Activated CD8-positive, alpha-beta memory T cell treated with anti-CD3 and anti-CD28 coated beads, Interleukin-2, amount 50 U/mL, for 1 hour (primary cell): Measurements from ENCODE around the gene RNF114.
A peak's percentile ranks its signal among the peaks of the same experiment; 100 is the strongest.
"Not testable (repeated sequence)": the region's sequence is repeated elsewhere in the genome, so short reads cannot be mapped to it uniquely, and the experiment has no call there.

Experiments used
- DNase-seq: peaks from one replicate; pipeline ENCODE4 v3.0.0-alpha.2; 2020; ENCODE audit errors: extremely low read depth

Gene RNF114, protein sequence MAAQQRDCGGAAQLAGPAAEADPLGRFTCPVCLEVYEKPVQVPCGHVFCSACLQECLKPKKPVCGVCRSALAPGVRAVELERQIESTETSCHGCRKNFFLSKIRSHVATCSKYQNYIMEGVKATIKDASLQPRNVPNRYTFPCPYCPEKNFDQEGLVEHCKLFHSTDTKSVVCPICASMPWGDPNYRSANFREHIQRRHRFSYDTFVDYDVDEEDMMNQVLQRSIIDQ

DNA sequence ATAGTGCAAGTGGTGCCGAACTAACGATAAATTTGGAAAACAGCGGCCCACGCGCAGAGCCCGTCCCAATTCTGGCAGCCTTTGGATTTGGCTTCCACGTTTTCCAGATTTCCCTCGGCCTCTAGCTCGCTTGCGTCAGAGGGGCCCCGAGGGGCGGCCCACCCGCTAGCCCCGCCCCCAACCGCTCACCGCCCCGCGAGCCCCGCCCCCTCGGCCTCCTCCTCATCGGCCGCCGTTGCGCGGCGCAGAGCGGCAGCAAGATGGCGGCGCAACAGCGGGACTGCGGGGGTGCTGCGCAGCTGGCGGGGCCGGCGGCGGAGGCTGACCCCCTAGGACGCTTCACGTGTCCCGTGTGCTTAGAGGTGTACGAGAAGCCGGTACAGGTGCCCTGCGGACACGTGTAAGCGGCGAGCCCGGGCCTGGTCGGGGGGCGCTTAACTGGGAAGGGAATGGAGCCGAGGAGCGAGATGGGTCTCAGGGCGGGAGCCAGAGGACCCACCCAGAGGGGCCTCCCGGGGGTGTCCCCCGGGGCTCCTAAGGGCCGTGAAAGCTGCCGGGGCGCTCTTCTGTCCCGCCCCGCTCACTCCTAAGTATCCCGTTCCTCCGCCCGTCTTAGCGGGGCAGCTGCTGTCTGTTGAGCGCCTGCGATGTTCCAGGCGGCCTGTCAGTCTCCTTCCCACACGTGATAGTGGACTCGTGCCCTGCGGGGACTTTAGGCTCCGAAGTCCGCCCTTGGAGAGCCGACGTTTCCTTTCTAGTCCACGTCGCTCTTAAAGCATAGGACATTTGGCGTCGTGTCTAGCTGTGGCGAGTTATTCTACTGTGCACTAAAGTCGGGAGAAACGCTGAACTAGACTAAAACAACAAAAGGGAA, at the start of gene RNF114:
Gene RNF114 (plus strand): TSS at position 245 of the 874 bp plus-strand sequence. CDS start 16 bp downstream, at position 261.
- DNase-seq: peak; percentile 70

DNA sequence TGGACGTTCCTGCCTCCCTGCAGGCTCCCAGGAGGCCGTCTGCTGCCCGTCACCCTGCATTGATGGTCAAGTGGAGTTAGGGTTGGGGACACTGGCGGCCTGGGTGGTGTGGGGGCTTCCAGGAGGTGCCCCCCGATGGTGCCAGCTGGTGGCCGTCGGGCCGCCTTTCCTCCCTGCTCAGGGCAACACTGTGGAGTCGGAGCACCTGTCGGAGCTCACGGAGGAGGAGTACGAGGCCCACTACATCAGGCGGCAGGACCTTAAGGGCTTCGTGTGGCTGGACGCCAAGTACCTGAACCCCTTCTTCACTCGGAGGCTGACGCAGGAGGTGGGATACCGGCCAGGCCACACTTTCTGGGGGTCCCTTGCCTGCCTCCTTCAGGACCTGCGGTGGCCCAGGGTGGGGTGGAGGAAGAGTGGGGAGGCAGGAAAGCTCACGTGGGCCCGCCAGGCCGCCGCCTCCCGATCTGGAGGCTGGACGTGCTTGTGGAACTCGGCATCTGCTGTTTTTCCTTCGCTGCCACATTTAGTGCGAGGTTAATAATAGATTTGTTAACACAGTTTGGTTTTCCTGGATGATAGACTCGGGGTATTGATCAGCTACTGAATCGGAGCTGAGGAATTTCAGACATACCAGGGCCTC, 49.5 kb upstream of the RNF114 start:
- DNase-seq: no peak

DNA sequence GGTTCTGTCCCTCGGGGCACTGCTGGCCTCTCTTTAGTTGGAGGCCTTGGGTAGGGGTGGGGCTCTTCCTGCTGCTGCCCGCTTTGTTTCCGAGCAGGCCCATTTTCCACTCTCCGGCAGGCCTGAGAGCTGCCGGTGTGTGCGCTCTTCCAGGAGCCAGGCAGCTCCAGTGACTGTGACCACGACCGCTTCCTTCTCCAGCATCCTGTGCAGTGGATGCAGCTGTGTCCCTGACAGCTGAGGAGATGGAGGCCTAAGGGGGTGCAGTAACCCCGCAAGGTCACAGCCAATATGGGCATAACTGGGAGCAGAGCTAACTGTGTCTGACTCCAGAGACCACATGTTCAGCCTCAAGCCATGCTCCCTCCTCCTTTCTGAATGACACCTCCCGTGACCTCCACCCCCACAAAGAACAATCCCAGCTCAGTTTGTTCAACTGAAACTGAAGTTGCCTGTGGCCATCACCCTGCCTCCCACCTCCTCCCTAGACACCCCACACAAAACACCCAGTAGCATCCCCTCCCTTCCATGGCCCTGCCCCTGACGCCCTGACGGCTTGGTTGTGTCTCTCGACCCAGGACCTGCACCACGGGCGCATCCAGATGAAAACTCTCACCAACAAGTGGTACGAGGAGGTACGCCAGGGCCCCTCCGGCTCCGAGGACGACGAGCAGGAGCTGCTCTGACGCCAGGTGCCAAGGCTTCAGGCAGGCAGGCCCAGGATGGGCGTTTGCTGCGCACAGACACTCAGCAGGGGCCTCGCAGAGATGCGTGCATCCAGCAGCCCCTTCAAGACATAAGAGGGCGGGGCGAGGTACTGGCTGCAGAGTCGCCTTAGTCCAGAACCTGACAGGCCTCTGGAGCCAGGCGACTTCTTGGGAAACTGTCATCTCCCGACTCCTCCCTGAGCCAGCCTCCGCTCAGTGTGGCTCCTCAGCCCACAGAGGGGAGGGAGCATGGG, 48.7 kb upstream of the RNF114 start:
- no peak for DNase-seq

DNA sequence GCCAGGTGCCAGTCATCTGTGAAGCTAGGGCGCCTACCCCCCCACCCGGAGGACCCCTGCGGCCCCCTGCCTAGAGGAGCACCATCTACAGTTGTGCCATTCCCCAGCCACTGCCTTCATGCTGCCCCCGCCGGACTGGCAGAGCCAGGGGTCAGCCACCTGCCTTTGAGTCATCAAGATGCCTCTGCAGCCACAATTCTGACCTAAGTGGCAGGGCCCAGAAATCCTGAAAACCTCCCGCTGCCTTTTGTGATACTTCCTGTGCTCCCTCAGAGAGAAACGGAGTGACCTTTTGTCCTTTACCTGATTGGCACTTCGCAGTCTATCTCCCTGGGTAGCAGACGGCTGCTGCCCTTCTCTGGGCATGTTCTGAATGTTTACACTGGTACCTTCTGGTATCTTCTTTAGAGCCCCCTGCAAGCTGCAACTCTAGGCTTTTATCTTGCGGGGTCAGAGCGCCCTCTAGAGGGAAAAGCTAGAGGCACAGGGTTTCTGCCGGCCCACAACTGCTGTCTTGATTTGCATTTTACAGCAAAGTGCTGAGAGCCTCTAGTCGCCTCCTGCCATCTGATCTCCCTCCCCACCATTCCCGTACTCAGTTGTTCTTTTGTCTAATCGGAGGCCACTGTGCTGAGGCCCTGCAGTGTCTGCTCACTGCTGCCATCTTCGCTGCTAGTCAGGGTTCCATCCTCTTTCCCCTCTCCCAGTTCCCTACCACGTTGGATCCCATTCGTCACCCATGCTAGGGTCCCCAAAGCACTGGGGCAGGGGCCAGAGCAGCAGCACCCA, 47.8 kb upstream of the RNF114 start:
- peak; percentile 8 for DNase-seq

DNA sequence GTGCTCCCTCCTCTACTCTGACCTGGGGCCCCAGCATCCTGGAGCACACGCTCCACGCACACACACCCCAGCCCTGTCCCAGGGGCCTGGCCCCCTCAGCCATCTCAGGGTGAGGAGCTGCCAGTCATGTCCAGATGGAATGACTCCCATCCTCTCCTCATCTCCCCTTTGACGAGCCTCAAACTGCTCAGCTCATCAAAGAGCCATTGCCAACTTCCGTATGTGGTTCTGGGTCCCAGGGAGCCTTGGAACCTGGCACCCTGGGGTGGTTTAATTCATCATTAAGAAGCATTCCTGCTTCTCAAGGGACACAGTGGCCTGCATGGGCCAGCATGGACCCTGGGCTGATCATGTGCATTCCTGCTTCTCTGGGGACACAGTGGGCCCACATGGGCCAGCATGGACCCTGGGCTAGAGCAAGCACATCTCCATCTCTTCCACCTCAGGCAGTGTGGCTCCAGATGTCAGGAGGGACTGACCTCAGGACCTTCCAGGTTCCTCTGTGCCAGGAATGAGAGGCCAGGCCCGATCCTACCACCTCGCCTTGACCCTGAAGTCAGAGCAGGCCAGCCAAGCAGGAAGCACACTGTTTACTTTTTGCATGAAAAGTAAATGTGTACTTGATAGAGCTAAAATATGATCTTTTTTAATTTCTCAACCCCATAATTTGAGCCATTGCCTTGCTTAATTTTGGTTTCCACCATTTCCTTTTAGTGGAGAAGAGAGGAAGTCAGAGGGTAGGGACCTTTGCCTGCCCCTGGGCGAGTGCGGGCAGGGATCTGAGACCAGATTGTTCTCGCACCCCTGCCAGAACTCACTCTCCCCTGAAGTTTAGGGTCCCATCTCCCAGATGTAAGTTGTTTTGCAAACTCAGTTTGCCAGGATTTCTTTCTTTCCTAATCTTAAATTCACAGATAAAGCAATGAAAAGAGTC, 46.9 kb upstream of the RNF114 start:
- no peak for DNase-seq

DNA sequence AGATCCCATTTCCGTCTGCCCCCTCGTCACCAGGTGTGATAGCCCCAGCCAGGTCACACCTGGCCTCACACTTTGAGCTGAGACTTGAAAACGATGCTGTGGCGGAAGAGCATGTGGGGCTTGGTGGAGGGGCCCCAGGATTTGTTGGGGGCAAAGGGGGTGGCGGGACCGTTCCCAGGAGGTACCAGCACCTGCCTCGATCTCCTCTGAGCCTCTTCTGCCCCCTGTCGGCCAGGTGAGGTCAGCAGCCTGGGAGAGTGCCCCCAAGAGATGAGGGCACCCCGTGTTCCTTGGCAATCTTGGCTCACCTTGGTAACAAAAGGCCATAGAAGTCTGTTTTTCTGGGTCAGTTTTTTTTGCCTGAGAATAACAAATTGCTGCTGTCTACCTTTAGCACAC, 46.3 kb upstream of the RNF114 start:
- no peak for DNase-seq

DNA sequence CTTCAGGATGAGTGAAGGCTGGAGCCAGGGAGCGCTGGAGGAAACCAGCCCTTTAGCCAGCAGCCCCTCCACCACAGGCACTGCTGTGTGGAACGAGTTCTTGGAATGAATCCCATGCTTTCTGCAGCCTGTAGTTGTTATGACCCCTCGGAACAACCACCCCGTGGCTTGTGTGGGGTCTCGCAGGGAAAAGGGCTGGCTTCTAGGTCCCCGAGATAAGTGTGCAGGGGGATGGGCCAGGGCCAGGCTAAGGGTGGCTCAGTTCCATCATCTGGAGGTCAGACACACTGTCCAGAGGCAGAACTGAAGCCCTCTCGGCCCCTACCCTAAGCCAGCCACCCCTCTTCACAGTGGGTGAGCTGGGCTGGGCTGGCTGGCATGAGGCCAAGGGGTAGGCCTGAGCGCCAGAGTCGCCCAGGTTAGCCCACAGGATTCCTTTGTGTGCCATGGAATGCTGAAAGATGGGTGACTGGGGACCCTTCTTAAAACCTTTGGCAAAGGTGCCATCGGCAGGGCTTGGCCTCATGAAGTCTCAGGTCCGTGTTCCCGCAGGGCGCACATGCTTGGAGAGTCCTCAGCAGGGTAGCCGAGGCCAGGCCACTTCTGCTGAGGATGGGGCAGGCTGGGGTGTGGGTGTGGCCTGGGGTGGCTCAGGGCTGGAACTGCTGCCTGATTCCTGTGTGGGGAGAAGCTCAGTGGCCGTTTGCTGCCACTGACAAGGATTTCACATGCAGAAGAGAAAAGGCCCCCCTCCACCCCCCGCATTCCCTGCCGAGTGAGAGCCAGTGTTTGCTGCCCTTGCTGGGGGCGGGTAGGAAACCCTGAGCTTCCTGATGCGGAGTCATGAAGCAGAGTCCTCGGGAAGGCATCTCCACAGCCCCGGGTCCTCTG, 45.5 kb upstream of the RNF114 start:
- no peak for DNase-seq

DNA sequence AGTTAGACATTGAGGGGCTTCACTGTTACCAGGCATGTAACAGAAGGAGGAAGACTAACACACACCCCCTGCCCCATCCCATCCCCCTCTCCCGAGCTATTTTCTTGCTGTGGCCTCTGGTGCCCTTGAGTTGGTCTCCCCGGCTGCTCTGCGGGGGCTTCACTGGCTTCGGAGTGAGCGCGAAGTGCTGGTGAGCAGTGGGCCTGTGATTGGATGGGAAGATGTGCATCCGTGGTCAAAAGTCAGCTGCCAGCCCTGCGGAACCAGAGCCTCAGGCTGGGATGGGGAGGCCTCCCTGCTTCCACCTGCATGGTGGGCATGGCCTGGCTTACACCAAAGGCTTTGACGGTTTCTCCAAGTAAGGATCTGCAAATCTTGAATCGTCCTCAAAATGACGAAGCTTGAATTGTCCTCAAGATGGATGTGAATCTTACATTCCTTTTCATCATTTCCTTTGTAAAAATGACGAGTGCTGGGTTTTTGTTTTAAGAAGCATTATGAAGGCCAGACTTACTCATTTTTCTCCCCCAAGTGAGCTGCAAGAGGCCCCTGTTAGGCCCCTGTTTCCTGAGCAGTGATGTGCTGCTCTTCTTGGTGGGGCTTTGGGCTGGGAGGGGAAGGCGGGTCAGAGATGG, 44.6 kb upstream of the RNF114 start:
- DNase-seq: no peak

DNA sequence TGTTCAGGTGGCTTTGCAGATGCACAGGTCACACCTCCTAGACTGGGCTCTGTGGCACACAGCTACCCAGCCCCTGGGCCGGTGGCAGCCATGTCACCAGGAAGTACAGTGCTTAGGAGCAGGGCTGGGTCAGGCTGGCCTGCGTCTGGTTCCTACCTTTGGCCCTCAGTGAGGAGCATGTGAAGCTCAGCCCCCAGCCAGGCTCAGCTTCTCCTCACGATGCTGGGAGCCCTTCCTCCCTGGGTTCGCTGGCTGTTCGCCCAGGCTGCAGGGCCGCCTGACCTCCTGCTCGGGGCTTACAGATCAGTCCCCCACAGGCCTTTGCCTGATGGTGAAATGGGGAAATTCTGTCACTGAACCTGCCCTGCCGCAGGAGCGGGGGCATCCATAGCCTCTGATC, 43.9 kb upstream of the RNF114 start:
- no peak for DNase-seq

DNA sequence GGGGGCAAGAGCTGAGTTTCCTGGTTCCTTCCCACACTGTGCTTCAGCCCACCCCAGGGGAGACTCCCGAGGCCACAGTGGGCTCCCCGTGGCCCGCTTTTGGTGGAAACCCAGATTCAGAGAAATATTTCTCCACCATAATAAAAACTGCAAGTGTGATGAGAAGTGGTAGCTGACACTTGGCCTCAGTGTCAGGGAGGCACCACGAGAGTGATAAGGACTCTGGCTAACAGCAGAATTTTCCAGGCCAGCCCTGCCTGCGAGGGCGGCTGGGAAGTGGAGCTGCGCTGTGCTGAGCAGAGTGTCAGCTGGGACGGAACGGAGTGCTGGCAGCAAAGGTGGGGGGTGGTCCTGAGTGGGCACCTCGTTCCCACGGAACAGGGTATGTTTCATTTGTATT, 43.4 kb upstream of the RNF114 start:
- no peak for DNase-seq

DNA sequence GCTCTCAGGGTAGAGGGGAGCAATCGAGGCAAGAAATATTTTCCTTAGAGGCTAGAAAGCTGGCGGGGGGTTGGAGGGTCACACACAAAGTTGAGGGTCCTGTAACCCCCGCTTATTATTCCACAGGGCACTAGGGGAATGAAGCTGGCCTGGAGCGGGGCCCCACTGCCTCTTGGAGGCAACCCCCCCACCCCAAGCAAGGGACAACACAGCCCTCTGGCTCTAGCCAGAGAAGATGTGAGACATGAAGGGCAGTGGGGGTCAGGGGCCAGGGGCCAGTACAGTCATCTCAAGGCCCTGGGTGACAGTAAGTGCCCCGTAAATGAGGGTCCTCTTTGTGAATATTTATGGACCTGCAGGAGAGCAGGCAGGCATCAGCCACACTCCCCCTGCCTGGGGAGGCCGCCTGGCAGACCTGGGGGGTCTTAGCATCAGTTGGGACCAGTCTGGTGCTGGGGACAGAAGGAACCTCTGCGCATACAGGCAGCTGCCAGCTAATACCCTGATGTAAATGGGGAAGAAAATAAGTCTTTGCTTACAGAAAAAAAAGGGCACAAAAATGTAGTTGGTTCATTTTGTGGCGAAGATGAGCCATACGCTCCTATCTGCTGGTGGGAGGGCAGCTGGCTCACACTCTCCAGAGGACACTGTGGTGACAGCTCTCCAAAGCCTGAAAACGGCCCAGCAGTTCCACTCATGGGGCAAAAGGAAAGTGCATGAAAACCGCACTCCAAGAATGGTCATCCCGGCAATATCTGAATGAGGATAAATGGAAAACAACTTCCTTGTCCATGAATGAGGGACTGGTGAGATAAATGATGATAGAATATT, 42.7 kb upstream of the RNF114 start:
- DNase-seq: no peak

DNA sequence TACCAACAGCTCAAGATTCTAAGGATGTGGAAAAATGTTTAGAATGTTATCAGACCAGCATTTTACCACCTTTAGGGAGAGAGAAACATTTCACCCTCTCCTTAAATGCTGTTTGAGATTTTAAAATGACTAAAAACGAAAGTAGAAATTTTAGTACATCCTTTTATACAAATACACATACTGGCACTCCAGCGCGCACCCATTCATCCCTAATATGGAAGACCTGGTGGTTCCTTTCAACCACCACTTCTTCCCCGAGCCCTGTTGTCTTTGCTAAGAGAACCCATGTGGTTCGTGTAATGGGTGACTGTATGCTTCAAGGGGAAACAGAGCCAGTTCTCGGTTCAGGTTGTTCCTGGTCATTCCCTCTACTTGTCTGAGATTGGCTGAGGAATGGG, 42.1 kb upstream of the RNF114 start:
- no peak for DNase-seq

DNA sequence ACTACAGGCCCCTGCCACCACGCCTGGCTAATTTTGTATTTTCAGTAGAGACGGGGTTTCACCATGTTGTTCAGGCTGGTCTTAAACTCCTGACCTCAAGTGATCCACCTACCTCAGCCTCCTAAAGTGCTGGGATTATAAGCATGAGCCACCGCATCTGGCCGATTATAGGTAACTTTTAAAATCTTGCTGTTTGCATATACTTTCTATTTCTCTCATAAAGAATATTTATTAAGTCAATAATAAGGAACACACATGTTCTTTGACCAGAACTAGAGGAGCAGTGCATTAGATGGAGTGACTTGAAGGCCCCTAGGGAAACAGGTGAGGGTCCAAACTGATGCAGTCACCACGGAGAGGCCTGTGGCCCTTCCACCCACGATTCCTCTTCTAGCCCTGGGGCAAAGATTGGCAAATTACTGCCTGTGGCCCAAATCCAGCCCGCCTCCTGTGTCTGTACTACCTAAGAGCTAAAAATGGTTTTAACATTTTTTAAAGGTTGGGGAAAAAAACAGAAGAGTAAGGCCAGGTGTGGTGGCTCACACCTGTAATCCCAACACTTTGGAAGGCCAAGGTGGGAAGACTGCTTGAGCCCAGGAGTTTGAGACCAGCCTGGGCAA, 40.6 kb upstream of the RNF114 start:
- DNase-seq: not testable (repeated sequence)

DNA sequence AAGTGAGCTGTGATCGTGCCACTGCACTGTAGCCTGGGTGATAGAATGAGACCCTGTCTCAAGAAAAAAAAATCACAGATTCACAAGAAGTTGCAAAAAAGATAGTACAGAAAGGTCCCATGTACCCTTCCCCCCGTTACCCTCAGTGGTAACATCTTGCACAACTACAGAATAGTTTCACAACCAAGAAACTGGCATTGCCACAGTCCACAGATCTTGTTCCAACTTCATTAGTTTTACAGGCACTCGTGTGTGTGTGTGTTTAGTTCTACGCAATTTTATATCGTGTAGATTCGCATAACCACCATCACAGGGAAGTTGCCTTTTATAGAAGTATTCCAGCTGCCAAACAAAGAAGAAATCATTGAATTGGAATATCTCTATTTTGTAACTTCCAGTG, 40.0 kb upstream of the RNF114 start:
- no peak for DNase-seq

DNA sequence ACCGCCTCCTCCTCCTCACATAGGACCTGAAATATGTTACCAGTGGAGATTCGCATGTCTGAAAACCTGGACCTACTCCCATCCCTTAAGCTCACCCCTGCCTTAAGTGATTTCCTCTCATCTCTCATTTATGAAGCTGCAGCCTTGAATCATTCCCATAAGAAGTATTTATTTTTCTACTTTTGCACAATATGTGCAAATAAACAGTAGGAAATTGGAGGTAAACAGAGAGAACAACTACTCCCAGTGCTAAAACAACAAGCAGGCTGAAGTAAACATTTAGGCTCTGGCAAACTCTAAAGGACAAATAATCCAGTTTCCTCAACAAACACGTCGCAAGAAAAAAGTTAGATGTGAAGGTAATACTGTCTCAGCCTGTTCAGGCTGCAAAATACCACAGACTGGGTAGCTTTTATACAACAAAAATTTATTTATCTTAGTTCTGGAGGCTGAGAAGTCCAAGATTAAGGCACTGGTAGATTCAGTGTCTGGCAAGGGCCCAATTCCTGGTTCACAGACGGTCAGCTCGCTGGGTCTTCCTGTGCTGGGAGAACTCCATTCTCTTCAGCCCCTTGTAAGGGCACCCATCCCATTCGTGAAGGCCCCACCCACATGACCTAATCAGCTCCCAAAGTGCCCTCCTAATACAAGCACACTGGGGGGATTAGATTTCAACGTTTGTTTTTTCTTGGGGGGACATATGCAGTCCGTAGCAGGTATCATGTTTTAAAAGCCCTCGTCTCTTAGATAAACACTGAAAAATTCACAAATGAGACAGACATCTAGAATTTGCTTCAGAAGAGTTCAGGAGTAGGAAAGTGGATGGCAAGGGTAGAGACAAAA, 36.4 kb upstream of the RNF114 start:
- no peak for DNase-seq

DNA sequence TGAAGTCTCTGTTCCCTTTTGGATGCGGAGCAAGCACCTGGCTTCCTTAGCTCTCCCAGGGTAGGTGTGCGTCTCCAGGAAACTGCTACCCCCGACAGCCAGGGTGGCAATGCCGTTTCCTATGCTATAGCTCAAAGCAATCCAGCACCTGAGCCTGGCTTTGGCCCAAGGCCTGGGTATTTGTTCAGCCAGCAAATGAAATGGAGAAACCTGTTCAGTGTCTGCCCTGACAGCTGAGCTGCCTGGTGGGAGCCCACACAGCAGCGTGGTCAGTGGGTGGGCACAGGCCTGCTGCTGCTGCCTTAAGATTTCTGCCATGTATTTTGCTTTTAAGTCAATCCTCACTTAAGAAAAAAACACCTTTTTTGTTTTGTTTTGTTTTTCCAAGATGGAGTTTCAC, 34.6 kb upstream of the RNF114 start:
- no peak for DNase-seq
